GM10266 (cell line): ENCODE measurements around the gene SLC25A25.

Experiments used
- DNase-seq: peaks from one replicate; pipeline ENCODE4 v3.0.0; 2012; ENCODE audit errors: extremely low spot score
- CTCF ChIP-seq: IDR thresholded peaks from 2 replicates; pipeline ENCODE4 v1.5.1; 2012; ENCODE audit warnings: mild to moderate bottlenecking, low read depth; ENCODE audit not compliant: control insufficient read depth, insufficient read depth; ENCODE audit errors: missing control alignments

The SLC25A25 gene

GRCh38 chr9:128088253-128088945 is 20.4 kb downstream of the SLC25A25 start:
- no peak for DNase-seq
- no peak for TF ChIP-seq CTCF

GRCh38 chr9:128089299-128089698 is 21.3 kb downstream of the SLC25A25 start:
- no peak for DNase-seq
- TF ChIP-seq CTCF: no peak

- TF ChIP-seq CTCF: no peak
- DNase-seq: no peak
Measured at GRCh38 chr9:128091144-128091543, 23.1 kb downstream of the SLC25A25 start.

GRCh38 chr9:128091571-128091970 is 23.5 kb downstream of the SLC25A25 start:
- TF ChIP-seq CTCF: no peak
- no peak for DNase-seq

- DNase-seq: no peak
- TF ChIP-seq CTCF: no peak
Measured at GRCh38 chr9:128092199-128092977, 24.4 kb downstream of the SLC25A25 start.

- no peak for DNase-seq
- TF ChIP-seq CTCF: no peak
Measured at GRCh38 chr9:128093011-128093410, 25.0 kb downstream of the SLC25A25 start.

- no peak for TF ChIP-seq CTCF
- DNase-seq: peak; percentile 90
Measured at GRCh38 chr9:128094166-128094949, 26.3 kb downstream of the SLC25A25 start.
